HG03064 (cell line): ENCODE measurements around the gene SLC9A8.

ENCODE experiments used
- ATAC-seq: cut with Tn5 transposase; IDR thresholded peaks from one replicate; pipeline ENCODE4 v1.9.1; 2021; ENCODE audit warnings: low read depth; ENCODE audit not compliant: unreplicated experiment

SLC9A8 gene

GRCh38 chr20:49786196-49786595 is 26.4 kb upstream of the SLC9A8 start:
- no peak for ATAC-seq

GRCh38 chr20:49786668-49787370 is 25.8 kb upstream of the SLC9A8 start:
- no peak for ATAC-seq

- no peak for ATAC-seq
These were observed 25.0 kb upstream of the SLC9A8 start for GRCh38 chr20:49787371-49788357.

- ATAC-seq = no peak
These were observed 22.4 kb upstream of the SLC9A8 start for GRCh38 chr20:49790077-49790798.

GRCh38 chr20:49791165-49791564 is 21.5 kb upstream of the SLC9A8 start:
- no peak for ATAC-seq

GRCh38 chr20:49792006-49792405 is 20.6 kb upstream of the SLC9A8 start:
- ATAC-seq = no peak

- ATAC-seq = no peak
These were observed 20.0 kb upstream of the SLC9A8 start for GRCh38 chr20:49792611-49793010.

GRCh38 chr20:49794336-49795134 is 18.1 kb upstream of the SLC9A8 start:
- no peak for ATAC-seq

- ATAC-seq = no peak
These were observed 17.5 kb upstream of the SLC9A8 start for GRCh38 chr20:49795135-49795424.

GRCh38 chr20:49796600-49797343 is 15.9 kb upstream of the SLC9A8 start:
- no peak for ATAC-seq

- no peak for ATAC-seq
These were observed 15.3 kb upstream of the SLC9A8 start for GRCh38 chr20:49797344-49797615.

- ATAC-seq = no peak
These were observed 13.9 kb upstream of the SLC9A8 start for GRCh38 chr20:49798718-49799117.

- no peak for ATAC-seq
These were observed 12.9 kb upstream of the SLC9A8 start for GRCh38 chr20:49799698-49800097.

- ATAC-seq = no peak
These were observed 9.2 kb upstream of the SLC9A8 start for GRCh38 chr20:49803418-49803817.

- ATAC-seq = no peak
These were observed 8.3 kb upstream of the SLC9A8 start for GRCh38 chr20:49804364-49804763.

- ATAC-seq = peak; percentile 58
These were observed 7.3 kb upstream of the SLC9A8 start for GRCh38 chr20:49805224-49805876.

- no peak for ATAC-seq
These were observed 3.9 kb upstream of the SLC9A8 start for GRCh38 chr20:49808753-49809152.

GRCh38 chr20:49809803-49810359 is 2.7 kb upstream of the SLC9A8 start:
- ATAC-seq = no peak

GRCh38 chr20:49810491-49811190 is 2.0 kb upstream of the SLC9A8 start:
- no peak for ATAC-seq
